IPS DF 6.9 (cell line): ENCODE data around the gene ALG6.
"Not testable (repeated sequence)": the region's sequence is repeated elsewhere in the genome, so short reads cannot be mapped to it uniquely, and the experiment has no call there.

ENCODE experiments used
- DNase-seq: peaks from one replicate; pipeline ENCODE4 v3.0.0-alpha.2; 2013; ENCODE audit warnings: low read depth, low spot score
- H3K27ac ChIP-seq: one replicate; pipeline ENCODE4 v1.5.1; 2013; ENCODE audit warnings: low read length, control low read depth
- H3K27me3 ChIP-seq: 2 replicates; pipeline ENCODE4 v1.6.1; 2013; ENCODE audit warnings: mild to moderate bottlenecking, low read length; ENCODE audit not compliant: control insufficient read depth, insufficient read depth
- H3K36me3 ChIP-seq: 2 replicates; pipeline ENCODE4 v1.6.1; 2013; ENCODE audit warnings: low read length; ENCODE audit not compliant: control insufficient read depth, insufficient read depth
- H3K4me1 ChIP-seq: 2 replicates; pipeline ENCODE4 v1.6.1; 2013; ENCODE audit warnings: low read length; ENCODE audit not compliant: control insufficient read depth, insufficient read depth
- H3K4me3 ChIP-seq: 2 replicates; pipeline ENCODE4 v1.5.1; 2013; ENCODE audit warnings: mild to moderate bottlenecking, low read length
- H3K9me3 ChIP-seq: 2 replicates; pipeline ENCODE4 v1.6.1; 2013; ENCODE audit warnings: low read length, inconsistent platforms; ENCODE audit not compliant: control insufficient read depth, insufficient read depth
- WGBS: extraction: QIAGEN DNeasy Blood & Tissue Kit; methylation state at CpG from one replicate; pipeline ENCODE4 v1.1.7; 2013; ENCODE audit warnings: mixed read lengths, missing lambda C conversion rate; ENCODE audit not compliant: insufficient read length, insufficient coverage; 5-methylcytosine and 5-hydroxymethylcytosine counted together

ALG6 gene

GRCh38 chr1:63411066-63411465 lies 43.6 kb downstream of the ALG6 start:
- DNase-seq = no peak
- H3K4me1 ChIP-seq = no peaks in the 10 kb centered on the region
- no peaks in the 10 kb centered on the region for H3K27me3 ChIP-seq
- no peaks in the 10 kb centered on the region; the same call in 1 of the 2 replicates for H3K36me3 ChIP-seq
- no peaks in the 10 kb centered on the region for H3K9me3 ChIP-seq
- no CpG with 5 or more reads among the region's 2 CpGs for WGBS
- no peak overlapping the region for H3K27ac ChIP-seq
- no peak overlapping the region for H3K4me3 ChIP-seq

GRCh38 chr1:63413394-63413793 lies 46.0 kb downstream of the ALG6 start:
- Histone ChIP-seq H3K4me1 (no peaks in the 10 kb centered on the region), H3K27ac (no peak overlapping the region), H3K36me3 (no peaks in the 10 kb centered on the region; the same call in 1 of the 2 replicates), H3K4me3 (no peak overlapping the region), H3K9me3 (no peaks in the 10 kb centered on the region), H3K27me3 (no peaks in the 10 kb centered on the region)
- DNase-seq = no peak
- WGBS = no CpG with 5 or more reads among the region's 1 CpG

GRCh38 chr1:63414691-63415365 lies 47.4 kb downstream of the ALG6 start:
- Histone ChIP-seq H3K9me3 (no peaks in the 10 kb centered on the region), H3K4me1 (no peaks in the 10 kb centered on the region), H3K4me3 (no peak overlapping the region), H3K36me3 (no peaks in the 10 kb centered on the region; the same call in 1 of the 2 replicates), H3K27me3 (no peaks in the 10 kb centered on the region), H3K27ac (no peak overlapping the region)
- DNase-seq = no peak
- WGBS = no CpG with 5 or more reads among the region's 3 CpGs

DNA sequence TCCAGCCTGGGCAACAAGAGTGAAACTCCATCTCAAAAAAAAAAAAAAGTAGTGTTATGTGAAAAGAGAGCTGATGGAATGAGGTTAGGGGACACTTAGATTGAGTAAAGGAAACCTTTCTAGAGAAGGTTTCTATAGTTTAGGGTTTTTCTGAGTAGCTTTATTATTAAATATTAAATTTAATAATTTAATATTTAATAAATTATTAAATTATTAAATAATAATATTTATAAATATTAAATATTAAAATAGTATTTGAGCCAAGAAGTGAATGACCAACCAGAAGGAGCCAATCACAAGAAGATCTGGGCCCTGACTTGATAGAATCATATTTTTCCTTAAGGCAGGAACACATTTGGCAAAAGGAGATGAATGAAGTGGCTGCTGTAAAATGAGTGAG lies 50.7 kb downstream of the ALG6 start:
- no peaks in the 10 kb centered on the region for H3K9me3 ChIP-seq
- no peaks in the 10 kb centered on the region for H3K4me1 ChIP-seq
- no peak overlapping the region for H3K27ac ChIP-seq
- H3K36me3 ChIP-seq = no peaks in the 10 kb centered on the region
- no peaks in the 10 kb centered on the region for H3K27me3 ChIP-seq
- no peak overlapping the region for H3K4me3 ChIP-seq
- DNase-seq = no peak

DNA sequence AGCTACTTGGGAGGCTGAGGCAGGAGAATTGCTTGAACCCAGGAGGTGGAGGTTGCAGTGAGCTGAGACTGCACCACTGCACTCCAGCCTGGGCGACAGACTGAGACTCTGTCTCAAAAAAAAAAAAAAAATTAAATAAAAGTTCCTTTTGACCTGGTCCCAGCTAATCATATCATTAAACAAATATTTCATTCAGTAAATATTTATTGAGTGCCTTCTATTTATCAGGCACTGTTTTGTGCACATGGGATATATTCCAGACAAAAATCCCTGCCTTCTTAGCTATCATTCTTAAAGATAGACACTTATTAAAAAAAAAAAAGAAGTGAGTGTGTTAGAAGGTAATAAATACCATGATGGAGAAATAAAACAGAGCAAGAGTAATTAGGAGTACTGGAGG lies 53.3 kb downstream of the ALG6 start:
- WGBS = no CpG with 5 or more reads among the region's 1 CpG
- not testable (repeated sequence) for H3K27ac ChIP-seq, H3K36me3 ChIP-seq, H3K4me3 ChIP-seq, H3K27me3 ChIP-seq, DNase-seq, H3K9me3 ChIP-seq, H3K4me1 ChIP-seq

DNA sequence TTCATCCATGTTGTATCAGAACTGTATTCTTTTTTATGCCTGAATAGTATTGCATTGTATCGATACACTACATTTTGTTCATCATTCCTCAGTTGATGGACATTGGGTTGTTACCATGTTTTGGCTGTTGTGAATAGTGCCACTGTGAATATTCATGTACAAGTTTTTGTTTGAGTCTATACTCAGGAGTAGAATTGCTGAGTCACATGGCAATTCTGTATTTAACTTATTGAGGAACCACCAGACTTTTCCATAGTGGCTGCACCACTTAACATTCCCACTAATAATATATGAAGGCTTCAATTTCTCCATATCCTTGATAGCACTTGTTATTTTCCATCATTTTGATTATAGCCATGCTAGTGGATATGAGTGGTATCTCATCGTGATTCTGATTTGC lies 56.2 kb downstream of the ALG6 start:
- no peak overlapping the region for H3K27ac ChIP-seq
- H3K9me3 ChIP-seq = no peaks in the 10 kb centered on the region
- no peak overlapping the region for H3K4me3 ChIP-seq
- no peaks in the 10 kb centered on the region for H3K4me1 ChIP-seq
- H3K36me3 ChIP-seq = no peaks in the 10 kb centered on the region
- WGBS = no CpG with 5 or more reads among the region's 2 CpGs
- no peak for DNase-seq
- H3K27me3 ChIP-seq = no peaks in the 10 kb centered on the region

GRCh38 chr1:63428815-63429214 lies 61.4 kb downstream of the ALG6 start:
- Histone ChIP-seq H3K9me3 (no peaks in the 10 kb centered on the region), H3K27me3 (no peaks in the 10 kb centered on the region), H3K27ac (no peak overlapping the region), H3K4me3 (no peak overlapping the region), H3K4me1 (no peaks in the 10 kb centered on the region), H3K36me3 (no peaks in the 10 kb centered on the region; the same call in 1 of the 2 replicates)
- DNase-seq = no peak

DNA sequence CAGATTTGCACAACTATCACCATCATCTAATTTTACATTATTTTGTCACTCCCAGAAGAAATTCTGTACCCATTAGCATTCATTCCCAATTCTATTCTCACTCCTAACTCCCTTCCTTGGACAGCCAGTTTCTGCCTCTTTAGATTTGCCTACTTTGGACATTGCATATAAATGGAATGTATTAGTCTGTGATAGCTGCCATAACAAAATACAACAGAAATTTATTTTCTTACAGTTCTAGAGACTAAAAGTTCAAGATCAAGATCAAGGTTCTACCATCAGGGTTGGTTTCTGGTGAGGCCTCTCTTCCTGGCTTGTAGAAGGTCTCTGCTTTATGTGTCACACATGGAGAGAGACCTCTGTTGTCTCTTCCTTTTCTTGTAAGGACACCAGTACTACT lies 61.9 kb downstream of the ALG6 start:
- Histone ChIP-seq H3K36me3 (no peaks in the 10 kb centered on the region; the same call in 1 of the 2 replicates), H3K9me3 (no peaks in the 10 kb centered on the region), H3K4me3 (no peak overlapping the region), H3K27ac (no peak overlapping the region), H3K27me3 (no peaks in the 10 kb centered on the region), H3K4me1 (no peaks in the 10 kb centered on the region)
- no peak for DNase-seq

GRCh38 chr1:63435161-63435560 lies 67.7 kb downstream of the ALG6 start:
- no peaks in the 10 kb centered on the region for H3K9me3 ChIP-seq
- DNase-seq = no peak

GRCh38 chr1:63442141-63442475 lies 74.7 kb downstream of the ALG6 start:
- Histone ChIP-seq H3K36me3 (no peaks in the 10 kb centered on the region), H3K27ac (no peak overlapping the region), H3K4me1 (no peaks in the 10 kb centered on the region), H3K4me3 (no peak overlapping the region), H3K27me3 (no peaks in the 10 kb centered on the region), H3K9me3 (no peaks in the 10 kb centered on the region)
- DNase-seq = no peak

More at GRCh38 chr1:63435161-63435560, 67.7 kb downstream of the ALG6 start:
- Histone ChIP-seq H3K4me1 (no peaks in the 10 kb centered on the region), H3K27me3 (no peaks in the 10 kb centered on the region), H3K27ac (no peak overlapping the region), H3K36me3 (no peaks in the 10 kb centered on the region), H3K4me3 (no peak overlapping the region)
- no CpG with 5 or more reads among the region's 4 CpGs for WGBS

GRCh38 chr1:63448731-63449246 lies 81.4 kb downstream of the ALG6 start:
- no CpG with 5 or more reads among the region's 3 CpGs for WGBS
- no peak for DNase-seq
- Histone ChIP-seq H3K36me3 (no peaks in the 10 kb centered on the region), H3K27me3 (no peaks in the 10 kb centered on the region), H3K4me1 (no peaks in the 10 kb centered on the region), H3K27ac (no peak overlapping the region), H3K4me3 (no peak overlapping the region), H3K9me3 (no peaks in the 10 kb centered on the region)
